GM18519 (cell line): Measurements from ENCODE around the gene ZDHHC9.

Experiments
- ATAC-seq: cut with Tn5 transposase; IDR thresholded peaks from one replicate; pipeline ENCODE4 v1.9.1; 2021; ENCODE audit warnings: mild to moderate bottlenecking, moderate library complexity; ENCODE audit not compliant: unreplicated experiment, low FRiP score

ZDHHC9 gene

DNA sequence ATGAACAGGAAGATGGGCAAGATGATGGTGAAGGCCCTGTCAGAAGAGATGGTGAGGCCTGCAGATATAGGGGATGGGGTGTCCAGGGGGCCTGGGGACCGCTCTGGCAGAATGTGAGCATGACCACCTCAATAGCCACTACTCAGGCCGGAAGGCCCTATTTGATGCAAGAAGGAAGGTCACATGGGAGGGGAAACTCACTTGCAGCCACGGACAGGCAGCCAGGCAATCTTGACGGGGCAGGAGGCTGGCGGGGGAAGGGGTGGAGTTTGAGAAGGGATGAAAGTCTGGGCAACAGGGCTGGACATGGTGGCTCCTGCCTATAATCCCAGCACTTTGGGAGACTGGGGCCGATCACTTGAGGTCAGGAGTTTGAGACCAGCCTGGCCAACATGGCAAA, 55.2 kb downstream of the ZDHHC9 start:
- no peak for ATAC-seq

- no peak for ATAC-seq
Measured at GRCh38 chrX:129787336-129788055, 56.2 kb downstream of the ZDHHC9 start.

GRCh38 chrX:129786210-129786651, 57.5 kb downstream of the ZDHHC9 start:
- ATAC-seq, result peak; percentile 90

DNA sequence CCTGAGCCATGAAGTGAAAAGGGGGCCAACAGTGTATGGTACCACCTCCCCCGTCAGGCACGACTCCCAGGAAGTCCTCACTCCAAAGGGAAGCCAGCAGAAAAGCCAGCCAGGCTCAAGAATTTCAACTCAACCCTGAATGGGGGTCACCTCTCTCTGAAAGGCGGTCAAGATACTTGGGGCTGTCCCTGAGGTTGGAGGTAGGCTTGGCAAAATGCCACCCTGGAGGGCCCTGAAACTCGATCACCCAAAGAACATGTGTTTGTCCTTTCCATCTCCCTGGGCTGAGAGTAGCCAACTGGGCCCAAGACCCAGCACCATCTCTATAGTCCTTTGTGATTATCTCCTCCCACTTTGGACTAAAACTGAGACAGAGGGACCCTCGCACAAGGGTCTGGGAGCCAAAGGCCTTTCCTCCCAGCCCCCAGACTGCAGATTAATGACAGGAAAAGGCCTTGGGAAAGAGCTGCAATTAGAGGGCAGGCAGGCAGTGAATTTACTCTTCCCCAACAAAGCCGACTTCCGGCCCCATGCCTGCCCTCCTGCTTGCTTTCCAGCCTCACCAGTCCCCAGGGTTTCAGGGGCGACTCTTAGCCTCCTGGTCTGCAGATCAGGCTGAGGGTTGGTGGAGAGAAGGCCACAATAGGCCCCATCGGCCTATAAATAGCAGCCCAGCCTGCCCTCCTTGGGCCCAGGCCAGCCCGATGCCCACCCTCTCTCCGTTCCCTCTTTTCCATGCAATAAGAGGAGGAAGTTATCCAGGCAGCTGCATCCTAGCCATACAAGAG, 58.3 kb downstream of the ZDHHC9 start:
- ATAC-seq, result no peak

DNA sequence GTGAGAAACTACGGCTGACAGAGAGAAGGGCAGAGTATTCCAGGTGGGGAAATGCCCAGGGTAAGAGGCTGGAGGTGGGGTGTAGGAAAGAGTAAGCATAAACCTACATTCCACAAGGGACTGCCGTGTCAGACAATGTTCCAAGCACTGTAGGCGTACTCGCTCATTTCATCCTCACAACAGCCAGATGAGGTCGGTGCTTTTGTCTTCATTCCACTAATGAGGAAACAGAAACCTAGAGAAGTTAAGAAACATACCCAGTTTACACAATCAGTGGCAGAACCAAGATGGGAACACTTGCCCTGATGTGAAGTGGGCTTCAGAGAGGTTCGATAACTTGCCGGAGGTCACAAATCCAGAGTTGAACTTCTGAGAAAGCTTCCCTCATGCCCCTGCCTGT, 59.3 kb downstream of the ZDHHC9 start:
- no peak for ATAC-seq

GRCh38 chrX:129783291-129783713, 60.4 kb downstream of the ZDHHC9 start:
- ATAC-seq, result no peak

GRCh38 chrX:129782706-129783105, 61.0 kb downstream of the ZDHHC9 start:
- no peak for ATAC-seq

DNA sequence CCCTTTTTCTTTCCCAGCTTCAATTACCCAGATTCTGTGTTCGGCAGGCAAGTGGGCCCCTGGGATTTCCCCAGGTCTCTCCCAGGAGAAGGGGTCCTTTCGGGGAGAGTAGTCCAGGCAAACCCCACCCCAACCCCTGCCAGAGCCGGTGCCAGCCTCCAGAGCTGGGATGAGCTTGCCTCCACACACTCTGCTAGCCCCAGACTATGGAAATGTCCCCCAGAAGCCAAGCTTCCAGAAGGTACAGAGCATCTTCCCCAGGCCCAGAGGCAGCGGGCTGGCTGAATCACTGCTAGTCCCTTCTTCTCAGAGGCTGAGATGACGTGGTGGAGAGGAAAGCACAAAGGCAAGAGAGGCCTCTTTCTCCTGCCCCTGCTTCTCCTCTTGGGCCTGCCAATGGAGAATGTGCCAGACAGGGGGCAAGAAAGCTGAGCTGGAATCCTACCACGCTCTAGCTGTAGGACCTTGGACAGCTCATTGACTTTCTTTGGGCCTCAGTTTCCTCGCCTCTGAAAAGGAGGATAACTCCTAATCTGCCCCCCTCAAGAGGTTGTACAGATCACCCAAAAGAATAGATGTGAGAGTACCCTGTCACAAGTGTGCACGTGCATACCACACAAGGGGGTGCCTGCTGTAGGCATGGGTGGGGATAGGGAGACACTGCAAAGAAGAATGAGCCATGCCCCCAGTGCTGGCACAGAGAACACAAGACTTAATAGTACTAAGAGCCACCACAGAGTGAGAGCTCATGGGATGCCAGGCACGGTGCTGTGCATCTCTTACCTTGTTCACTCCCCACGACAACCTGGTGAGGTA, 61.8 kb downstream of the ZDHHC9 start:
- no peak for ATAC-seq

GRCh38 chrX:129781134-129781672, 62.5 kb downstream of the ZDHHC9 start:
- peak; percentile 66 for ATAC-seq

DNA sequence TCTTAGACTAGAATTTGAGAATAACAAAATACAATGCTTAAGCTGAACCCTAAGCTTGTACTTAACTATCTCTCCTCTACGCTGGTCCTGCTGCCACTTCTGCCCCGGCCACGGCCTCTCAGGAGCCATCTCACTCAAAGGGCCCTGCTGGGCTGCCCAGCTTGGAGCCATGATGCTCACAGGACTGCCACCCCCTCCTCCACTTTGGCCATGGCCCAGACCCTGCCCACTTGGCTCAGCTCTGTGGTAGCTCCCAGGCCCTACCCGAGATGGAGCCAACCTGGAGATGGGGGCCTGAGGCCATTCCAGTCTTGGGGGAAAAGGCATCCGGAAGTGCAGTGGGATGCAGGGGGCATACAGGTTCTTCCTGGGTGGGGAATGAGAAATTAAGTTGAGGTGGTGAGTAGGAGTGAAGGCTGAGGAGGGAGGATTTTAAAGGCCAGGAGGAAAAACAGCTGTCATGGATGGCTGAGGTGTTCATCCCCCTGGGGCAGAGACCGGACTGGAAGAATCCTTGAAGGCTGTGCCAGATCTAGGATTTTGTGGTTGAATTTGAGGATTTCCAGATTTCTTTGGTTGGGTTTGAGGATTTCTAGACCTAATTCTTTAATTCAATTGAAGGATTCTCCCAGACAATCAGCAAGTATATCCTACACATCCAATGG, 63.1 kb downstream of the ZDHHC9 start:
- no peak for ATAC-seq

DNA sequence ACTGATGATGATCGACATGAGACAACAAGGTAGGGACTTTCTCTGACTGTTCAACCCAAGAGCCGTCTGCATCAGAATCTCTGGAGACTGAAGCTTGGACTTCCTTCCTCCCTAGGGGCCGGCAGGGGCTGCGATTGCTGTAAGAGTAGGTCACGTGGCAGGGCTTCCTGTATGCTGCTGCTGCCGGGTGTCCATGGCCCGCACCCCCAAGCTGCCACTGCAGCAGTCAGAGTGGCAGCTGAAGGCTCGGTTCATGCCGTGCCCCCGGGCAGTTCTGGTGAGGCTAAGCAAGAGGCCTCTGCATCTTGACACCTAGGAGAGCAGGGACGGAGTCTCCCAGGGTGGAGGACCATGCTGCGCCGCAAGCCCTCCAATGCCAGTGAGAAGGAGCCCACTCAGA, 63.9 kb downstream of the ZDHHC9 start, which contains the start of gene SASH3:
SASH3 (plus strand) TSS at position 203 of the 400 bp plus-strand sequence; CDS start at position 352, 149 bp downstream.
- ATAC-seq, result no peak

DNA sequence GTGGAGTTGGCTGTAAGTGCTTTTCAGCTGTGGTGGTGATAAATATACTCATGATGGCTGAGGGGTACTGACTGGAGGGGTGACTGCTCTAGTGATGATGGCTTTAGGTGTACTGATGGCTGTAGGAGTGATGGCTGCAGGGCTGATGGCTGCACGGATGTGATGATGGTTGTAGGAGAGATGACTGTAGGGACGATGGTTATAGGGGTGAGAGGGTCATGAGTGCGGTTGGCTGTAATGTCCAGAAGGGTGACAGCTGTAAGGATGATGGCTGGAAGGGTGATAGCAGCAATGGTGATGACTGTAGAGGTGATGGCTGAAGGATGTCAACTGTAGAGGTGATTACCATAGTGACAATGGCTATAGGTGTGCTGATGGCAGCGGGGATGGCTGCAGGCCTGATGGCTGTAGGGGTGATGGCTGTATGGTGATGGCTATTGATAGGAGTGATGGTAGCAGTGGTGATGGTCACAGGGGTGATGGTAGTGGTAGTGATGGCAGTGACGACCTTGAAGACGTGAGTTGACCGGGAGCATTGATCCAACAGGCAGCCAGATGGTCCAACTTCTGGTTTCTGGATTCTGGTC, 64.5 kb downstream of the ZDHHC9 start:
- no peak for ATAC-seq

DNA sequence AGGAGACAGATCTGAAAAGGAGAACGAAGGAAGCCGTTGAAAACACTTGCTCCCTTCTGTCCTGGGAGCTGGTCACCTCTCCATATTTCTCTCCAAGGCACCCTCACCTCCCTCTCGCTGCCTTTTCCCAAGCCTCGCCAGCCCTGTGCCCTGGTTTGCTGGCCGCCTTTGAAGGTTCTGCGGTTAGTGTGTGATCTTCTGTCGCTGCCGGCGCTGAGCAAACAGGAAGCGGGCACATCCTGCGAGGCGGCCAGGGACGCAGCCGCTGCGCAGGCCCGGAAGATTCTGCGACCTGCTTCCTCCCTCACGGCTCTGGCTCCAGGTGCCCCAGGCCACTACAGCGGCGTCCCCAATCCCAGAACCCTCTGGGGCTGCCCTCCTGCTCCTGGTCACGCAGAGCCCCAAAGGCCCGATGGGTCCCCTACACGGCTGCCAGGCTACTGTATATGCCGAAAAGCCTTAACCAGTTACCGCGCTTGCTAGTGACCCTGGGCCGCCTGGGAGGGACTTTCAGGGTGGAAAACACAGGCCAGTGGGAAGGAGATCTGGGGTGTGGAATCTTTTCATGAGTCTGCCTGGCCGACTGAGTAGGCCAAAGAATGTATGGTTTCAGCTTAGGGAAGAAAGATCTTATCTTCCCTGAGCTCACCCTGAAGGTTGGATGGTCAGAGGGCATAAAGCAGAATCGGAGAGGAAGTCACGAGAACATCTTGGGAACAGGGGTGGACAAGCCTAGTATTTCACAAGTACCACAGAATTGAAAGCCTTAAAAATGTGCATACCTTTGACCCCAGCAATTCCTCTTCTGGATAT, 66.3 kb downstream of the ZDHHC9 start:
- ATAC-seq, result peak; percentile 25

DNA sequence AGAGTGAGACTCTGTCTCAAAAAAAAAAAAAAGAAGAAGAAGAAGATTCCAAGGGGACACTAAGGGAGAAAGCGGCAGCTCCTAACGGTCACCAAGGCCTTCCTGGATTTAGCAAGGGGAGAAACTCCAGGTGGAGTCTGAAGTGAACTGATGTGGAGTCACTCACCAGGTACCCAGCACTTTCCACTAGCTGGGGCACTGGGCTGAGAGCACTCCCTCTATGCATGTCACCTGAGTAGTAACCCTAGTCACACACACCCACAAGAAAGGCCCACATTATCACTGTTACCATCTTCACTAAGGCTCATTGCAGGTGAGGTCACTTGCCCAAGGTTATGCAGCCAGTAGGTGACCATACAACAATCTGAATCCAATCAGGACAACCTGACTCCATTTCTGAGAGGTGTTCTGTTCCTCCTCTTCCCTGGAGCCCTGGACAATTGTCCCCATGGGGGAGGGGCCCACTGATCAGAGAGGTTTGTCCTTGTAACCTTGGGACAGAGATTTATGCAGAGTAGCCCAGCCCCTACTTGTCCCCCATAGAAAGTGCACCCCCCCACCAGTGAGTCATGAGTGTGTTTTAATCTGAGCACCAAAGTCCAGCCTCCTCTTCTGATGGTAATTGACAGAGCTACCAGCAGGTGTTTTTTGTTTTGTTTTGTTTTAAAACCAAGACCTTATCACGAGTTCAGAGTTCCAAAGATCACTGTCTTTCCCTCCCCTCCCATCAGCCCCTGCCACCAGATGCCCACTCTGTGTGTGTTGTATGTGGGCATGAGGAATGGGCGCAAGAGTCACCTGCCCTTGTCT, 69.8 kb downstream of the ZDHHC9 start:
- ATAC-seq, result no peak

DNA sequence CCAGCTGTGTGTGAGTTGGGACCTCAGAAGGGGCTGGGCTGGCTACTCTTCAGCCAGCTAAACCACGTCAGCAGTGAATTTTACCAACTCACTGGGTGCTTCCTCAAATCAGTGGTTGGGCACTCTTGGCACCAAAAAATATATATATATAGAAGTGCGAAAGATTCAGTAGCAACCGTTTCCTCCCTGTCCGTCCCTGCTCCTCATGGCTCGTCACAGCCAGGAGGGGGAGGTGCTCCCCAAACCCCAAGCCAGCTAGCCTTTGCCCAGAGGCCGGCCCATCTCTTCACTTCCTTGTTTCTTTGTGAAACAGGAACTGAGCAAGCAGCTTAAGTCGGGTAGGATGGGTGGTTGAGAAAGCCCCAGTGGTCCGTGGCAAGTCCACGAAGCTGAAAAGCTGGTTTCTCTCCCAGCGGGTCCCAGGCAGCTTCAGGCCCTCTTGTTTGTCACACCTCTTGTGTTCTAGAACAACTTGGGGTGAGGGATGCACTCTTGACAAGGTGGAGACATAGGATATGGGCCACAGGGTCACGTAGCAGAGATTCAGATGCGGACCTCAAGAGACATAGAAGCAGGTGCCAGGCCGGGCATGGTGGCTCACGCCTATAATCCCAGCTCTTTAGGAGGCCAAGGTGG, 70.8 kb downstream of the ZDHHC9 start:
- ATAC-seq, result peak; percentile 63

- no peak for ATAC-seq
Measured at GRCh38 chrX:129771266-129771995, 72.3 kb downstream of the ZDHHC9 start.
